ENCODE data around the gene ABL2.

GRCh38 chr1:179155615-179156014 lies 73.9 kb downstream of the ABL2 start:
- TF ChIP-seq POLR2A (IDR thresholded peaks at IDR 0.05) (no peak), CTCF (IDR thresholded peaks at IDR 0.05 in 4 of 5, conservative IDR thresholded peaks at IDR 0.05 in 1 of 5) (no peak)
